Kidney (tissue), 14 donors: ENCODE results near the gene IPPK. TPM values are rescaled to one million over a fixed set of nuclear protein-coding genes. Genes with fewer than 3 reads are reported as not detected.

Experiments
- DNase-seq, 5 donors: peaks; one replicate each; pipeline ENCODE4 v3.0.0-alpha.2; 2013 to 2020
- FAIRE-seq: peaks from 2 replicates; lab custom pipeline; 2012; peaks lifted over from hg19 to GRCh38; lab: Jason Lieb, UNC
- H3K27ac ChIP-seq, 2 donors: one replicate each; pipeline ENCODE4 v1.7.0; 2013; ENCODE audit warnings: low read depth in 2 of 2, low read length in 2 of 2, inconsistent platforms in 1 of 2
- H3K27me3 ChIP-seq: one replicate; pipeline ENCODE4 v1.7.1; 2013; ENCODE audit warnings: low read length, inconsistent platforms; ENCODE audit not compliant: control insufficient read depth, insufficient read depth
- H3K36me3 ChIP-seq, 3 donors: one replicate each; pipeline versions ENCODE4 v1.7.0 to v1.7.1; 2013; ENCODE audit warnings: low read length in 3 of 3, control low read depth in 1 of 3, inconsistent platforms in 1 of 3; ENCODE audit not compliant: insufficient read depth in 3 of 3, control insufficient read depth in 2 of 3
- H3K4me1 ChIP-seq, 3 donors: one replicate each; pipeline versions ENCODE4 v1.7.0 to v1.7.1; 2013; ENCODE audit warnings: low read length in 3 of 3, inconsistent platforms in 1 of 3, low read depth in 1 of 3; ENCODE audit not compliant: control insufficient read depth in 2 of 3, insufficient read depth in 2 of 3
- H3K4me3 ChIP-seq, 3 donors: one replicate each; pipeline versions ENCODE4 v1.7.0 to v1.8.1; 2013; ENCODE audit warnings: low read length in 3 of 3, control low read depth in 1 of 3, inconsistent platforms in 1 of 3
- H3K9ac ChIP-seq, 3 donors: one replicate each; pipeline versions ENCODE4 v1.7.0 to v1.7.1; 2013; ENCODE audit warnings: low read length in 3 of 3, control low read depth in 1 of 3, inconsistent platforms in 1 of 3
- H3K9me3 ChIP-seq, 3 donors: one replicate each; pipeline versions ENCODE4 v1.7.0 to v1.7.1; 2013; ENCODE audit warnings: low read length in 3 of 3, control low read depth in 1 of 3, inconsistent platforms in 1 of 3; ENCODE audit not compliant: control insufficient read depth in 2 of 3, insufficient read depth in 1 of 3
- intact Hi-C: fragments of 100-400 bp; cut with DNase I; formaldehyde crosslinking; loops from one replicate; pipeline ENCODE4 v1.11.1; 2022
- polyA plus RNA-seq: library from polyadenylated mRNA; stranded (reverse); fragments of 350-450 nt; fragmentation: Illumina TruSeq; extraction: RNeasy Lipid Tissue Mini Kit (QIAGEN cat#74804); gene quantifications from one replicate; pipeline ENCODE4 v1.2.3, GENCODE V29; 2014; ENCODE audit warnings: low read depth, low replicate concordance; ENCODE audit not compliant: insufficient read depth
- total RNA-seq: library from RNA; stranded (reverse); fragmentation: NEBNext Ultra II Directional; extraction: Animal tissue kit (Norgen Biotek cat#: 25700); gene quantifications from one replicate; pipeline ENCODE4 v1.2.1, GENCODE V29; 2021
- TF ChIP-seq, protein P1 (sequence below): IDR thresholded peaks from 3 replicates; pipeline ENCODE4 v1.5.1; 2012; ENCODE audit warnings: mild to moderate bottlenecking, moderate library complexity, borderline replicate concordance; ENCODE audit not compliant: insufficient read depth; ENCODE audit errors: extremely low read depth
- donor health status: control.
- donor health status: control.
- donor health status: control.
- donor health status: control.
- donor health status: control.
- donor health status: DM: yes; HTN: yes; CAD: no.
- donor health status: Normal renal cell carcinoma (clear cell type).

IPPK gene
- total and polyA plus RNA-seq, 2 donors from 2014 or later = 7.3 to 10.2 TPM

DNA sequence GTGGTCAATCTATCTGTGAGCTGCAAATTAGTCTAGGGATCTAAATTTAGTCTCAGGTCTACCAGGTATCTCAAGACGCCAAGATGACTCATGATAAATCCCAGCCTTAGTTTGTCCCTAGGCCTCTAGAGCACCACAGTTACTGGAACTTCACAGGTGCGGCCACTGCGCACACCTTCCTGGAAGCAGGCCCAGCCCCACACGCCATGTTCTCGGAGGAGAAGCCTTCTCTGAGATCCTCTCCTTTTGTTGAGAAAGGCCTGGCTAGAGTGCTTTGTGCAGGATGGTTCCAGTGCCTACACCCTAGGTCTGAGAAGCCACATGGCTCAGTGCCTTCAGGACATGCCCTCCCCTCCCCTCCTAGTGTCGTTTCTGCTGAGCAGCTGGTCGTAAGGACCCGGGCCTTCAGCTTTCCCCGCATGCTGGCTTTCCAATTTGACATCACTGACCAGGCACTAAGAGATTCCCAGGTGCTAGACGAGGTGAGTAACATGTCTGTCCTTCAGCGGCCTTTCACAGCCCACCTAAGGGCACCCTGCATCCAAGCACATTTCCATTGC lies 51.9 kb downstream of the IPPK start:
- no peaks in the 10 kb centered on the region for H3K9me3 ChIP-seq
- H3K4me1 ChIP-seq = peaks cover 6 to 19% (median 19%) of the 10 kb centered on the region in 3 donors
- no peaks in the 10 kb centered on the region for H3K27me3 ChIP-seq
- TF ChIP-seq, protein P1, sequence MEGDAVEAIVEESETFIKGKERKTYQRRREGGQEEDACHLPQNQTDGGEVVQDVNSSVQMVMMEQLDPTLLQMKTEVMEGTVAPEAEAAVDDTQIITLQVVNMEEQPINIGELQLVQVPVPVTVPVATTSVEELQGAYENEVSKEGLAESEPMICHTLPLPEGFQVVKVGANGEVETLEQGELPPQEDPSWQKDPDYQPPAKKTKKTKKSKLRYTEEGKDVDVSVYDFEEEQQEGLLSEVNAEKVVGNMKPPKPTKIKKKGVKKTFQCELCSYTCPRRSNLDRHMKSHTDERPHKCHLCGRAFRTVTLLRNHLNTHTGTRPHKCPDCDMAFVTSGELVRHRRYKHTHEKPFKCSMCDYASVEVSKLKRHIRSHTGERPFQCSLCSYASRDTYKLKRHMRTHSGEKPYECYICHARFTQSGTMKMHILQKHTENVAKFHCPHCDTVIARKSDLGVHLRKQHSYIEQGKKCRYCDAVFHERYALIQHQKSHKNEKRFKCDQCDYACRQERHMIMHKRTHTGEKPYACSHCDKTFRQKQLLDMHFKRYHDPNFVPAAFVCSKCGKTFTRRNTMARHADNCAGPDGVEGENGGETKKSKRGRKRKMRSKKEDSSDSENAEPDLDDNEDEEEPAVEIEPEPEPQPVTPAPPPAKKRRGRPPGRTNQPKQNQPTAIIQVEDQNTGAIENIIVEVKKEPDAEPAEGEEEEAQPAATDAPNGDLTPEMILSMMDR = no peak
- H3K4me3 ChIP-seq = no peak overlapping the region
- peak overlapping the region in 1 of 2 donors; percentile 59 for H3K27ac ChIP-seq
- FAIRE-seq (no peak), DNase-seq (no peak)
- H3K9ac ChIP-seq = no peak overlapping the region
- H3K36me3 ChIP-seq = peaks cover 0 to 16% (median 8%) of the 10 kb centered on the region in 3 donors
- intact Hi-C loops = no loop called here

DNA sequence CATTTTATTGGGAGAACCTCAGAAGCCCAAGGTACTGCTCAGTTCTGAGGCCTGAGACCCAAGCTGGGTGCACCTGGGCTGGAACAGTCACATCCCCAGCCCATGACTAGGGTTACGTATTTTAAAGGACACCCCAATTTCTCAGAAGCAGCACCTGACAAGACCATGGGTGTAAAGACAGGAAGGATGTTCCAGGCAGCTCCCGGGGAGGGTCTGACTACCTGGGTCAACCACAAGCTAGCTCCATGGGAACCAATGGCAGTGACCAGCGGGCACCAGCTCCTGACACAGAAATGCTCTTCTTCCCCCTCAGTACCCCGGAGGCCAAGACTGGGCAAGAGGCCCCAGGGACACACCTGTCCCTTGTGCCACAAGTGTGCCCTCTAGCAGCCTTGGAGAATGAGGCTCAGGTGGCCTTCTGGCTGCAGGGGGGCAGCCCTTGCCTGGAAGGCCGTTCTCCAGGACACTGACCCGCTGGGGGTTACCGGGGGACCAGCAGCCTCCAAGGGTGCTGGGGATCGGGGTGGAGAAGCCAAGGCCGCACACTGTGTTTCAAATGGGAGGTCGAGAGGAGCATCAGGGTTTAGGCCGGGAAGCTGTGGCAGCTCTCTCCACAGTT lies 52.6 kb downstream of the IPPK start:
- FAIRE-seq (no peak), DNase-seq (no peak)
- intact Hi-C loops = no loop called here
- TF ChIP-seq, protein P1 = no peak
- Histone ChIP-seq H3K27ac (peak overlapping the region in 1 of 2 donors; percentile 38), H3K4me3 (no peak overlapping the region), H3K9me3 (no peaks in the 10 kb centered on the region), H3K36me3 (peaks cover 0 to 17% (median 8%) of the 10 kb centered on the region in 3 donors), H3K27me3 (no peaks in the 10 kb centered on the region), H3K4me1 (peaks cover 6 to 19% (median 19%) of the 10 kb centered on the region in 3 donors), H3K9ac (no peak overlapping the region)

DNA sequence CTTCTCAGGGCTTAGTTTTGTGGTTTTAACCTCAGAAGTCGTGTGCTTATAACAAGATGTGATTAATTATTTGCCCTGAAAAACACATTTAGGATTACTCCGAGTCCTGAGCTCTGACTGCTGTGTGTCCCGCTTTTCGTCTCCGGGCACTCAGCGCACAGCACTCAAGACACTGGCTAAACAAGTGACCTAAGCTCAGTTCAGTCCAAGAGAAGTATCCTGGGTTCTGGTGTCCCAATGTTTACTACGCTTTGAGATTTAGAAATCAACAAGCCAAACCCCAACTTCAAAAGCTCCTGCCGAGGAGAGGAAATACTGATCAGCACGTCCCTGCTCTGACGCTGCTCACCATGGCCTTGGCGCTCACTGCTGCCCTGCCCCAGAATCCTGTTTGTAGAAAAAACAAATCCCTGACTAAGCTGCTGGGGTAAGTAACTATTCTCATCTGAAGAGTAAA lies 53.2 kb downstream of the IPPK start:
- H3K4me1 ChIP-seq = peaks cover 6 to 19% (median 19%) of the 10 kb centered on the region in 3 donors
- peaks cover 0 to 23% (median 14%) of the 10 kb centered on the region in 3 donors for H3K36me3 ChIP-seq
- no peak overlapping the region for H3K9ac ChIP-seq
- no peak for FAIRE-seq
- peak overlapping the region in 1 of 2 donors; percentile 51 for H3K27ac ChIP-seq
- peak in 1 of 5 donors; percentile 42 for DNase-seq
- no peaks in the 10 kb centered on the region for H3K27me3 ChIP-seq
- intact Hi-C loops = no loop called here
- no peaks in the 10 kb centered on the region for H3K9me3 ChIP-seq
- TF ChIP-seq, protein P1 = no peak
- no peak overlapping the region for H3K4me3 ChIP-seq
